Measurements from ENCODE around the gene RALGAPA2.
"Not testable (repeated sequence)": the region's sequence is repeated elsewhere in the genome, so short reads cannot be mapped to it uniquely, and the experiment has no call there.

The RALGAPA2 gene

GRCh38 chr20:20546402-20546801 lies 166.0 kb downstream of the RALGAPA2 start:
- DNase-seq (ENCODE audit: low read depth in 2 of 2, low spot score in 1 of 2): no peak

DNA sequence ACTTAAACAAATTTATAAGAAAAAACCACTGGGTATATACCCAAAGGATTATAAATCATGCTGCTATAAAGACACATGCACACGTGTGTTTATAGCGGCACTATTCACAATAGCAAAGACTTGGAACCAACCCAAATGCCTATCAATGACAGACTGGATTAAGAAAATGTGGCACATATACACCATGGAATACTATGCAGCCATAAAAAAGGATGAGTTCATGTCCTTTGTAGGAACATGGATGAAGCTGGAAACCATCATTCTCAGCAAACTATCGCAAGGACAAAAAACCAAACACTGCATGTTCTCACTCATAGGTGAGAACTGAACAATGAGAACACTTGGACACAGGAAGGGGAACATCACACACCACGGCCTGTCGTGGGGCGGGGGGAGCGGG lies 169.1 kb downstream of the RALGAPA2 start:
- not testable (repeated sequence) for DNase-seq (ENCODE audit: low read depth in 2 of 2, low spot score in 1 of 2)

- DNase-seq (ENCODE audit: low read depth in 2 of 2, low spot score in 1 of 2): no peak
Observed at GRCh38 chr20:20536240-20536933, 176.1 kb downstream of the RALGAPA2 start.

- DNase-seq (ENCODE audit: low read depth in 2 of 2, low spot score in 1 of 2): no peak
Observed at GRCh38 chr20:20535051-20535450, 177.4 kb downstream of the RALGAPA2 start.

DNA sequence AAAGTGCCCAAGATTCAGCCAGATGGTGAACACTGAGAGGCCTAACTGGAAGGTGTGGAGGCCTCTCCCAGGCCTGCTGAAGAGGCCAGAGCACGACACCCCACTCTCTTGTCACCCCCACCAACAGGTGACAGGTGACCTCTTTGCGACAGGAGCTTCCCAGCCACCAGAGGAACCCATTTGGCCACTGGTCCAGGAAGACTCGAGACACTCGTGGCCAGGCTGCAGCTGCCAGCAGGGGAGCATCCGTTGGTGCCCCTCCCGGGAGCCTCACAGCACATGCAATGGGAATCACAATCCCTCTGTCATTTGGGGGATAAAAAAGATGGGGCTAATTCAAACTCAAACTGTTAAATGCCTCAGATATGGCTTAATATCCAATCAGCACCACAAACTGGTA lies 181.2 kb downstream of the RALGAPA2 start:
- DNase-seq (ENCODE audit: low read depth in 2 of 2, low spot score in 1 of 2): no peak

DNA sequence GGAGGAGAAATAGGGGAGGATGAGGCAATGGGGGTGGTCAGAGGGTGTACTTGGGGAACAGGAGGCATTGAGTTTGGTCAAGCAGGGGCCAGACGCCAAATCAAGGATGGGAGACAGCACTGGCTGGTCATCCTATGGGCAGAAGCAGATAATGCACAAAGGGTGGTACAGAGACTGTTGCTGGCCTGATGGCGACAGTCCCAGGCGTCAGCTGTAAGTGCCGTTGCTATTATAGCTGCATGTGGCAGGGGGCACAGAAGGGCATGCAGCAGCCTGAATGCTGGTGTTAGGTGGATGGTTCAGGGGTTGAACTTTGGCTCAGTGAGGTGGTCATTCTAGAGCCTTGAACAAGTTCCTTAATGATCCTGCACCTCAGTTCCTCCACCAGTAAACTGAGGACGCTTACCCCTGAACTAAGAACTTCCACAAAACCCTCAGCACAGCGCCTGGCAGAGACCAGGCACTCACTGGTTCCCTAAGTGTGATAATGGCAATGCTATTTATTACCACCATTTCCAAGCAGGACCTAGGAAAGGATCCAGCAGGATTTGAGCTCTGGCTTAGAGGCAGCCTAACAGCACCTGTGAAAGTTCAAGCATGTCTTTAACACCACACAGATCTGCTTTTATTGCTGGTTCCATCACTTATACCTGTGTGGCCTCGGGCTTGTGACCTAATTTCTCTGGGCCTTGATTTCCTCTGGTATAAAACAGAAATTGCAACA lies 181.9 kb downstream of the RALGAPA2 start:
- DNase-seq (ENCODE audit: low read depth in 2 of 2, low spot score in 1 of 2): no peak

DNA sequence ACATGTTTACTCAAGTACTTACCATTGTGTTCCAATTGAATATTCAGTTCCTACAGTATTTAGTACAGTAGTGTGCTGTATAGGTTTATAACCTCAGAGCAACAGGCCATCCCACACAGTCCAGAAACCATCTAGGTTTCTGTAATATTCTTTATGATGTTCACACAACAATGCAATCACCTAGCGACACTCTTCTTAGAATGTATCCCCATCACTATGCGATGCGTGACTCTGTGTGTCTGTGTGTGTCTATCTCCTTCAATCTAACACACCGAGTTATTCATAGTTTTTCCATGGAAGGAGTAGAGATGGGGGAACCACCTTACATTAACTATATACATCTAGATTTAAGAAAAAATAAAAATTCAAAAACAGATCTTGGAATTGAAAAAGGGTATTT lies 182.8 kb downstream of the RALGAPA2 start:
- no peak for DNase-seq (ENCODE audit: low read depth in 2 of 2, low spot score in 1 of 2)

- no peak for DNase-seq (ENCODE audit: low read depth in 2 of 2, low spot score in 1 of 2)
Observed at GRCh38 chr20:20528861-20529260, 183.6 kb downstream of the RALGAPA2 start.

GRCh38 chr20:20527661-20528060 lies 184.8 kb downstream of the RALGAPA2 start:
- DNase-seq (ENCODE audit: low read depth in 2 of 2, low spot score in 1 of 2): no peak

DNA sequence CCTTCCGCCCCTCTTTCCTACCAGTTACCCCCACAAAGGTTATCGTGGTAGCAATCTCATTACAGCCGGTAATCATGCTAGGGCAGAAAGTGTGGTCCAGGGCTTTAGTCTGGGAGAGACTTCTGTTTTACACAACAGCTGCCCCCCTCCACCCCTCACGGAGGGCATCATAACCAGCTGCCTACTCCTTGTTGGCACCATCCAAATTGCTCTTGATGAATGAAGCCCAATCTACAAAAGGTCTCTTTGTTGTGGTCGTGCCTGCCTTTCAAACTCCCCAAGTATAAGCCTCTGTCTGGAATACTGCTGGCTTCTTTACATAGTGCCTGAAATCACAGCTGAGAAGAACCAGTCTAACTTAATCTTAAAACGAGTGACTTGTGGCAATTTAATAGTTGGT lies 186.7 kb downstream of the RALGAPA2 start:
- no peak for DNase-seq (ENCODE audit: low read depth in 2 of 2, low spot score in 1 of 2)

DNA sequence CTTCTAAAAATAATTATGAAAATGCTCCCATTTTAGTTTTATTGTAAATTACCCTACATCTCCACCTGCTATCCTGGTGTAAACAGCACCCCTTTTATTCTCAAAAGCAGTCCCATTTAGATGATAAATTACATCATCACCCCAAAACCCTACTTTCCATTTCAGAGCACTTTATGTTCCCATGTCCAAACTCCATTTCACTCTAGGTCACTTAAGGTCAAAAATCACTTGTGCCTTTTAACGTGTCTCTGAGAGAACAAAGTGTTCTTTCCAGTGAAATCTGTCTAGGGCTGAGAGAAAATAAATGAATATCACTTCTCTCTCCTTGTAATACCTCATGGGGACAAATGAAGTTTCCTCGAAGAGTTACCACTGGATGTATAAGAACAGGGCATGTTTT lies 187.2 kb downstream of the RALGAPA2 start:
- no peak for DNase-seq (ENCODE audit: low read depth in 2 of 2, low spot score in 1 of 2)

GRCh38 chr20:20524756-20525155 lies 187.7 kb downstream of the RALGAPA2 start:
- no peak for DNase-seq (ENCODE audit: low read depth in 2 of 2, low spot score in 1 of 2)

- DNase-seq (ENCODE audit: low read depth in 2 of 2, low spot score in 1 of 2): no peak
Observed at GRCh38 chr20:20521736-20522135, 190.7 kb downstream of the RALGAPA2 start.

DNA sequence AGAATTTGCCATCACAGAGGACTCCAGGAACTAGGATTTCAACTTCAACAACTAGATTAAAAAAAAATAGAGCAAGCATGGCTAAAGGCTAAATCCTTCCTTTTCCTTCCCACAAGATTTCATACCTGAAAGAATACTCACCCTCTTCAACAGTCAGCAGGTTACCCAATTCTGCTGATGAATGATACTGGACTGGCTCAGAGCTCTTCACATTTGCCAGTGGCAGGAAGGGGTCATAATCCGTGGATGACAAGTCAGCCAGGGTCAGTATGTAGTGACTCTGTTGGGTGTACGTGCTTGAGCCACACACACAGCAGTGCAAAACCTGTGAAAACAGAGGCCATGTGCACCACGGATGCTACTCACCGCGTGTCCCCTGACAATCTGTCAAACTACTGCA lies 191.7 kb downstream of the RALGAPA2 start:
- DNase-seq (ENCODE audit: low read depth in 2 of 2, low spot score in 1 of 2): no peak

DNA sequence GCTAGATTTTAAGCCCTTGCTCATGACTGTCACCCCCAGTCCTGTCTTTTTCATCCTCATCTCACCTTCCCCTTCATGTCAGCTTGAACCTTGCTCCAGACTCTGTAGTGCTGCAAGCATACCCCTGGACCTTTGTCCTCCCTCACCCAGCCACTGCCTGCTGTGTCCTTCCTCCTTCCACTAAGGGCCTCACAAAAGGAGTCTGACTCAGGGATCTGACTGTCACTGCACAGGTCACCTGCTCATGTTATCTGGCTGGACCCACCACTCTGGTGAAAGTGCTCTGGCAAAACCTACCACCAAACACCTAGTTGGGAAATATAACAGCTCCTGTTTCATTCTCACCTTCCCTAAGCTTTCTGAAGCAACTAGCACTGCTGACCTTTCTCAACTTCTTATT lies 193.2 kb downstream of the RALGAPA2 start:
- no peak for DNase-seq (ENCODE audit: low read depth in 2 of 2, low spot score in 1 of 2)

GRCh38 chr20:20518263-20518662 lies 194.2 kb downstream of the RALGAPA2 start:
- no peak for DNase-seq (ENCODE audit: low read depth in 2 of 2, low spot score in 1 of 2)

DNA sequence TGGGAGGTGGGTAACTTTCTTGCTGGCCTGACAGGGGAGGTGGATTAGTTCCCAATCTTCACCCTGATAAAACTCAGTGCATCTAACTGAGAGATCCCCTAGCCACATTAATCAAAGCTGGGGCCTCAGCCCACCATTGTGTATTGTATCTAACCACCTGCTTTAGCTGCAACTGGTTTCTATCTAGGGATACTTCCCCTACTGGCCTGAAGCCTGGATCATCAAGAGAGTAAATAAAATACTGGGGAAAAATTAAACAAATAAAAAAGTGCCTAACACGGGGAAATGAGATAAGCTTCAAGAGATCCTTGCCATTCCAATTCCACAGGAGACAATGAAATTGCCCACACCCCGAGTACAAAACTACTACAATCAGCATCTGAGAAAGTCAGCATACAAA lies 195.1 kb downstream of the RALGAPA2 start:
- no peak for DNase-seq (ENCODE audit: low read depth in 2 of 2, low spot score in 1 of 2)

DNA sequence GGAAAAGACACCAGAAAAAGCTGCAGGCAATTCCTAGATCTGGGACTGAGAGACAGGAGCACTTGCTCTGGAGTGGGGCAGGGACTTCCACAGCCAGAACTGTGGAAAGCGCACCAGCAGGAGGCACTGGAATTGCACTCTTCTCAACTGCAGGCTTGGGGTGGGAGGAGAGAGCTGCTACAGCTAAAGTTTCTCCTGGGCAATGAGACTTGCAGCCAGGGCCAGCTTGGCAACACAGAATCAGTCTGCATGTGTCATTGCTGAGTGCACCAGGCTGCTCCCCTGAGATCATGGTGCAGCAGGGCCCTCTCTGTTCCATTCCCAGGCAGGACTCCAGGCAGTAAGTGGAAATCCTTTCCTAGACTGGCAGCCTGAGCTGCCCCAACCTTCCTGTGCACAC lies 198.7 kb downstream of the RALGAPA2 start:
- DNase-seq (ENCODE audit: low read depth in 2 of 2, low spot score in 1 of 2): no peak

DNA sequence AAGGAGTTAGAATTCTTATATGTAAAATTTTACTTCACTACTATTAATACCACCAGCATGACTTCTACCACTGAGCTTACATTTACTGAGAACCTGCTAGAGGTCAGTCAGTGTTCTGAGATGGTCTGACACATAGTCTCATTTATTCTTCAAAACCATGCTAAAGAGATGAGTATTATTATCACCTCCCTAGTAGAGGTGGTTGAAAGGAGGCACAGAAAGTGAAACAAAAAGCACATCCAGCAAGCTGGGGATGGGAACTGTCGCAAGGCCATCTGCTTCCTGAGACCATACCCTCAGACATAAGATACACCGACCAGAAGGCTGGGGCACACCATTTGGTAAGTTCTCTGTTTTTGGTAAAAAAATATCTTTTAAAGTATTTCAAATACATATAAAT lies 206.9 kb downstream of the RALGAPA2 start:
- no peak for DNase-seq (ENCODE audit: low read depth in 2 of 2, low spot score in 1 of 2)

DNA sequence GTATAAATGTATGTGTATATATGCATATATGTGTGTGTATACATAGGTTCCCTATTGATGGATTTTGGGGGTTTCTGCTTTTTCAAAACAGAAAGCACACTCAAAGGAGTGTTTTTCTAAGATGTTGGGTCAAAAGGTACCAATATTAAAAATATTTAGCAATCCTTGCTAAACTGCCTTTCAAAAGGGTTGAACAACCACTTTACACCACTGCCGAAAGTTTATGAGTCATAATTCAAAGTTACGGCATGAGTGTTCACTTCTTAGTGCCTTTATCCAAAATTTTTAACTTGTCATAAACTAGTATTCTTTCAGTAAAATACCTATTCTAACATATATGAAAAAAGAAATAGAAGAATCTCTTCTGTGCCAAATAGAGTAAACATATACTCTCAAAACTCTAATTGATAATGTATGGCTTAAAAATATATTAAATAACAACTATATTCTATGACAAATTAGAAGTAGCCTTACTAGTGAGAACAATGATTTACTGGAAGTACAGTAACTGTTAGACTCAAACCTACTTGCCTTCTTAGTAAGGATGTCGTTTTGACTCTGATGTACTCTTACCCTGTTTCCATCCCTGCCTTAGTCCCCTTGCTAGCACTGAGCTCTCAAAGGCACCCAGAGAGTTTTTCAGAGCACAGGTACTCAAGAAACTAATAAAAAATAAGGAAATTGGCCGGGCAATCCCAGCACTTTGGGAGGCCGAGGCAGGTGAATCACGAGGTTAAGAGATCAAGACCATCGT lies 208.5 kb downstream of the RALGAPA2 start:
- DNase-seq (ENCODE audit: low read depth in 2 of 2, low spot score in 1 of 2): no peak

DNA sequence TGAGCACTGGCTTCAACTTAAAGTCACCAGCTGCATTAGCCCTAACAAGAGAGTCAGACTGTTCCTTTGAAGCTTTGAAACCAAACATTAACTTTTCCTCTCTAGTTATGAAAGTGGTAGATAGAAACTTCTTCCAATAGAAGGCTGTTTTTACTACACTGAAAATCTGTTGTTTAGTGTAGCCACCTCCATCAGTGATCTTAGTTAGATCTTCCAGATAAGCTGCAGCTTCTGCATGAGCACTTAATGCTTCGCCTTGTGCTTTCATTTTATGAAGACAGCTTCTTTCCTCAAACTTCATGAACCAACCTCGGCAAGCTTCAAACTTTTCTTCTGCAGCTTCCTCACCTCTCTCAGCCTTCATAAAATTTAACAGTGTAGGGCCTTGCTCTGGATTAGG lies 211.3 kb downstream of the RALGAPA2 start:
- no peak for DNase-seq (ENCODE audit: low read depth in 2 of 2, low spot score in 1 of 2)

DNA sequence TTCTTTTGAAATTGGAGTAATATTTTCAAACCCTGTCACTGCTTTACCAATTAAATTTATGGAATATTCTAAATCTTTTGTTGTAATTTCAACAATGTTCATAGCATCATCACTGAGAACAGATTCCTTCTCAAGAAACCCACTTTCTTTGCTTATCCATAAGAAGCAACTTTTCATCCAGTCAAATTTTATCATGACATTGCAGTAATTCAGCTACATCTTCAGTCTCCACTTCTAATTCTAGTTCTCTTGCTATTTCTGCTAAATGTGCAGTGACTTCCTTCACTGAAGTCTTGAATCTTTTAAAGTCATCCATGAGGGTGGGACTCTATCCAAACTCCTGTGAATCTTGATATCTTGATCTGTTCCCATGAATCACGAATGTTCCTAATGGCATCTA lies 212.1 kb downstream of the RALGAPA2 start:
- no peak for DNase-seq (ENCODE audit: low read depth in 2 of 2, low spot score in 1 of 2)
